ENCODE measurements around the gene CARHSP1. TPM values are rescaled to one million over a fixed set of nuclear protein-coding genes. Genes with fewer than 3 reads are reported as not detected.

Gene CARHSP1
- polyA plus RNA-seq, 1 of the 3 experiments (the other 2 are of a cell fraction), result 93.6 TPM

DNA sequence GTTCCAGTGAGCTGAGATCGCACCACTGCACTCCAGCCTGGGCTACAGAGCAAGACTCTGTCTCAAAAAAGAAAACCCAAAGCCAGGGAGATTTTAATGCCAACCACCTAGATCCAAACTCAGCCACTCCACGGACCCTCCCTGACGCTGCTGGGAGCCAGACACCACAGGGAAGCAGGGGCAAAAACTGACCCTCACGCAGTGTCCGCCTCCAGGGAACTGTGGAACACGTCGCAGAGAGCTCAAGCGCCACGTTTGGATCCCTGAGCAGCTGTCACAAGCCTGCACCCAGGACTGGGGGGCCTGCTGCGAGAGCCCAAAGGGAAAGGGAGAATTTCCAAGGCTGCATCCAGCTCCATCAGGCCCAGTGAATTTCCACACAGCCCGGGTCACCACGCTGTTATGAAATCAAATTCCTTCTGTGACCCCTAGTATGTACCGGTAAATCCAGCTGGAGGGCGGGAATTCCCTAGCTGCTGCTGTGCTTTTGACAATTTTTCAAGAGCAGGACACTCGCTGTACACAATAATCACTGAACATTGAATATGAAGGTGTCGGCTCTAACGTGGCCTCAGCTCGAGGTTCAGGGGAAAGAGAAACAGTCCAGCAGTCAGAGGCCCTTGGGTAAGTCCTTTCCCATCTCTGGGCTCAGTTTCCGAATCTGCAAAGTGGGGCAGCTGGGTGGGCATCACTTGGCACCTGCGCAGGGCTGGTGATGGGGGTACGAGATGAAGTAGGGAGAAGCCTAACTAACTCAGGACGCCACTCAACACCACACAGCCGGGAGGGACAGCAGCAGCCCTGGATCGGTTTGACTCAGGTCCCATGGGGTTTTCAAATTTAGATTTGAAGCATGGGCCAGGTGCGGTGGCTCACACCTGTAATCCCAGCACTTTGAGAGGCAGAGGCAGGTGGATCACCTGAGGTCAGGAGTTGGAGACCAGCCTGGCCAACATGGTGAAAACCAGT lies 8.6 kb downstream of the CARHSP1 start:
- H4K20me1 ChIP-seq (ENCODE audit: insufficient read depth), result peaks cover 61% of the 10 kb centered on the region
- 83% methylated on average over 22 of the region's 25 CpGs for WGBS (ENCODE audit: low lambda C conversion rate)

More for the DNA sequence above, 8.6 kb downstream of the CARHSP1 start:
- no peak for DNase-seq
- Histone ChIP-seq H3K4me1 (ENCODE audit: control insufficient read depth in 1 of 2, insufficient read depth in 2 of 2, low read depth in 1 of 2, low read length in 1 of 2) (peaks cover 13 to 17% of the 10 kb centered on the region in 2 experiments; a peak in 2 of 4 replicates), H3K4me3 (ENCODE audit: low read depth in 2 of 2, low read length in 1 of 2) (no peak overlapping the region), H3K9ac (no peak overlapping the region), H2AFZ (ENCODE audit: low read depth) (no peak overlapping the region), H3K4me2 (no peak overlapping the region), H3K9me3 (no peaks in the 10 kb centered on the region), H3F3A (replicated peaks; ENCODE audit: insufficient read depth) (peaks cover 5% of the 10 kb centered on the region), H3K9me2 (no peaks in the 10 kb centered on the region), H3K79me2 (ENCODE audit: insufficient read depth) (peaks cover 71% of the 10 kb centered on the region), H3K27ac (ENCODE audit: low read depth in 2 of 2, low read length in 1 of 2) (no peak overlapping the region), H3K36me3 (replicated peaks in 1 of 2; ENCODE audit: control insufficient read depth in 1 of 2, insufficient read depth in 2 of 2, low read length in 1 of 2) (peaks cover 6 to 20% of the 10 kb centered on the region in 2 experiments), H3K27me3 (ENCODE audit: insufficient read depth) (no peaks in the 10 kb centered on the region)
- POLR2A ChIA-PET, result interaction anchor here (1.4 kb wide), 1 partner anchor 8 kb away, joined by 5 read pairs; no protein-coding TSS in a partner anchor
- CTCF ChIA-PET, result interaction anchor here (0.8 to 1.6 kb wide), 4 partner anchors 11 to 200 kb away, joined by 3 to 7 read pairs (median 4); no protein-coding TSS in a partner anchor
- TF ChIP-seq TCF12 (IDR thresholded peaks at IDR 0.05) (no peak), EZH2phosphoT487 (IDR thresholded peaks at IDR 0.05; ENCODE audit: borderline replicate concordance, low read depth) (no peak), JUND (IDR thresholded peaks at IDR 0.05) (no peak), GATA2 (CRISPR knock-in tag; IDR thresholded peaks at IDR 0.05) (no peak), ELF1 (IDR thresholded peaks at IDR 0.05) (no peak), EP300 (IDR thresholded peaks at IDR 0.05; ENCODE audit: borderline replicate concordance in 1 of 2, low read depth in 1 of 2, low read length in 1 of 2) (no peak), CHD2 (IDR thresholded peaks at IDR 0.05; ENCODE audit: low read length, partially characterized antibody) (no peak), SMC3 (IDR thresholded peaks at IDR 0.05; ENCODE audit: low read depth, low read length) (no peak), FOXJ3 (CRISPR knock-in tag; IDR thresholded peaks at IDR 0.05) (no peak), RAD21 (IDR thresholded peaks at IDR 0.05; ENCODE audit: low read length) (no peak), TAF1 (IDR thresholded peaks at IDR 0.05; ENCODE audit: borderline replicate concordance, low read depth, low read length) (no peak), SIN3A (IDR thresholded peaks at IDR 0.05; ENCODE audit: borderline replicate concordance, low read depth, low read length) (no peak), MEF2A (IDR thresholded peaks at IDR 0.05; ENCODE audit: borderline replicate concordance, low read depth) (no peak), NRF1 (IDR thresholded peaks at IDR 0.05; ENCODE audit: low read depth, low read length) (no peak)
- TF ChIP-seq, protein P1, sequence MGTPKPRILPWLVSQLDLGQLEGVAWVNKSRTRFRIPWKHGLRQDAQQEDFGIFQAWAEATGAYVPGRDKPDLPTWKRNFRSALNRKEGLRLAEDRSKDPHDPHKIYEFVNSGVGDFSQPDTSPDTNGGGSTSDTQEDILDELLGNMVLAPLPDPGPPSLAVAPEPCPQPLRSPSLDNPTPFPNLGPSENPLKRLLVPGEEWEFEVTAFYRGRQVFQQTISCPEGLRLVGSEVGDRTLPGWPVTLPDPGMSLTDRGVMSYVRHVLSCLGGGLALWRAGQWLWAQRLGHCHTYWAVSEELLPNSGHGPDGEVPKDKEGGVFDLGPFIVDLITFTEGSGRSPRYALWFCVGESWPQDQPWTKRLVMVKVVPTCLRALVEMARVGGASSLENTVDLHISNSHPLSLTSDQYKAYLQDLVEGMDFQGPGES (IDR thresholded peaks at IDR 0.05; ENCODE audit: low read depth, low read length), result no peak
- TF ChIP-seq, protein P2, sequence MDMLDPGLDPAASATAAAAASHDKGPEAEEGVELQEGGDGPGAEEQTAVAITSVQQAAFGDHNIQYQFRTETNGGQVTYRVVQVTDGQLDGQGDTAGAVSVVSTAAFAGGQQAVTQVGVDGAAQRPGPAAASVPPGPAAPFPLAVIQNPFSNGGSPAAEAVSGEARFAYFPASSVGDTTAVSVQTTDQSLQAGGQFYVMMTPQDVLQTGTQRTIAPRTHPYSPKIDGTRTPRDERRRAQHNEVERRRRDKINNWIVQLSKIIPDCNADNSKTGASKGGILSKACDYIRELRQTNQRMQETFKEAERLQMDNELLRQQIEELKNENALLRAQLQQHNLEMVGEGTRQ (IDR thresholded peaks at IDR 0.05; ENCODE audit: borderline replicate concordance, low read depth, low read length), result no peak
- TF ChIP-seq, protein P3, sequence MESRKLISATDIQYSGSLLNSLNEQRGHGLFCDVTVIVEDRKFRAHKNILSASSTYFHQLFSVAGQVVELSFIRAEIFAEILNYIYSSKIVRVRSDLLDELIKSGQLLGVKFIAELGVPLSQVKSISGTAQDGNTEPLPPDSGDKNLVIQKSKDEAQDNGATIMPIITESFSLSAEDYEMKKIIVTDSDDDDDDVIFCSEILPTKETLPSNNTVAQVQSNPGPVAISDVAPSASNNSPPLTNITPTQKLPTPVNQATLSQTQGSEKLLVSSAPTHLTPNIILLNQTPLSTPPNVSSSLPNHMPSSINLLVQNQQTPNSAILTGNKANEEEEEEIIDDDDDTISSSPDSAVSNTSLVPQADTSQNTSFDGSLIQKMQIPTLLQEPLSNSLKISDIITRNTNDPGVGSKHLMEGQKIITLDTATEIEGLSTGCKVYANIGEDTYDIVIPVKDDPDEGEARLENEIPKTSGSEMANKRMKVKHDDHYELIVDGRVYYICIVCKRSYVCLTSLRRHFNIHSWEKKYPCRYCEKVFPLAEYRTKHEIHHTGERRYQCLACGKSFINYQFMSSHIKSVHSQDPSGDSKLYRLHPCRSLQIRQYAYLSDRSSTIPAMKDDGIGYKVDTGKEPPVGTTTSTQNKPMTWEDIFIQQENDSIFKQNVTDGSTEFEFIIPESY (IDR thresholded peaks at IDR 0.05; ENCODE audit: borderline replicate concordance, low read depth), result no peak

Measured in SK-N-SH (cell line).